Measurements from ENCODE around the gene UBE2U. TPM values are rescaled to one million over a fixed set of nuclear protein-coding genes. Genes with fewer than 3 reads are reported as not detected.

Gene UBE2U
- total RNA-seq, 1 experiment from 2014 or later = not detected

DNA sequence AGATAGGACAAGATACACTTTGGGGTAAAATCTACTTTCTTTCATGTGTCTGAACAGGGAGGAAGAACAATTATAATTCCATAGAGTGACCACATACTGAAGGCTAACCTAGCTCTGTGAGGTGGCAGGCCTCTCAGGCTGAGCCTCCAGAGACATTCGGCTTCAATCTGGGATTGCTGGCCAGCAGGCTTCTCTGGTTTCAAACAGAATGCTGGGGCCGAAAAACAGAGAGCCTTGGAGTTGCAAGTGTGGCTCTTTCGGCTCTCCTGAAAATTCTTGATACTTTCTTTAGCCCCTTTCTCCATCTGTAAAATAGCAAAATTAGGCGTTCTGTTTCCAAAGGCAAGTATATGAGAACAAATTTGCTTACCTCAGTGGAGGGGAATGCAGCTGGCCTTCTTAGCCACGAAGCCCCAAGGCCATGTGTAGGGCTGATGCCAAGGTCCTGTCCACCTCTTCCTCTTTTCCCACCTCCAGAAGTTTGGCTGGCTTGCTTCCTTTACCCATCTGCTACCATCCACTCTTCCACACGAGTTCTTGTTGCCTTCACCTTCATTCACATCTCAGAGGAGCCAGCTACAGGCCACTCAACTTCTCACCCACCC is 30.0 kb upstream of the UBE2U start:
- CTCF ChIA-PET = interaction anchor here (0.5 kb wide), 1 partner anchor 481 kb away, joined by 3 read pairs; no protein-coding TSS in a partner anchor
- intact Hi-C loops (cut with micrococcal nuclease) = no loop called here
- POLR2A ChIA-PET = interaction anchor here (1.0 kb wide), 1 partner anchor 11 kb away, joined by 3 read pairs; no protein-coding TSS in a partner anchor

GRCh38 chr1:64175639-64176038 is 27.8 kb upstream of the UBE2U start:
- intact Hi-C loops (cut with micrococcal nuclease) = no loop called here
- Mint-ChIP-seq H3K4me3 (ENCODE audit: unreplicated experiment) (no peak overlapping the region), H3K36me3 (ENCODE audit: insufficient read depth, unreplicated experiment) (peaks cover 8% of the 10 kb centered on the region), H3K9me3 (ENCODE audit: unreplicated experiment) (no peaks in the 10 kb centered on the region), H3K27ac (ENCODE audit: low read depth, unreplicated experiment) (no peak overlapping the region), H3K4me1 (ENCODE audit: insufficient read depth, unreplicated experiment) (peaks cover 21% of the 10 kb centered on the region), H3K27me3 (ENCODE audit: insufficient read depth, unreplicated experiment) (no peaks in the 10 kb centered on the region)
- no TSS peak for BruUV-seq (replicated peaks)
- DNase-seq (ENCODE audit: unreplicated experiment) = no peak
- TF ChIP-seq, protein P1, sequence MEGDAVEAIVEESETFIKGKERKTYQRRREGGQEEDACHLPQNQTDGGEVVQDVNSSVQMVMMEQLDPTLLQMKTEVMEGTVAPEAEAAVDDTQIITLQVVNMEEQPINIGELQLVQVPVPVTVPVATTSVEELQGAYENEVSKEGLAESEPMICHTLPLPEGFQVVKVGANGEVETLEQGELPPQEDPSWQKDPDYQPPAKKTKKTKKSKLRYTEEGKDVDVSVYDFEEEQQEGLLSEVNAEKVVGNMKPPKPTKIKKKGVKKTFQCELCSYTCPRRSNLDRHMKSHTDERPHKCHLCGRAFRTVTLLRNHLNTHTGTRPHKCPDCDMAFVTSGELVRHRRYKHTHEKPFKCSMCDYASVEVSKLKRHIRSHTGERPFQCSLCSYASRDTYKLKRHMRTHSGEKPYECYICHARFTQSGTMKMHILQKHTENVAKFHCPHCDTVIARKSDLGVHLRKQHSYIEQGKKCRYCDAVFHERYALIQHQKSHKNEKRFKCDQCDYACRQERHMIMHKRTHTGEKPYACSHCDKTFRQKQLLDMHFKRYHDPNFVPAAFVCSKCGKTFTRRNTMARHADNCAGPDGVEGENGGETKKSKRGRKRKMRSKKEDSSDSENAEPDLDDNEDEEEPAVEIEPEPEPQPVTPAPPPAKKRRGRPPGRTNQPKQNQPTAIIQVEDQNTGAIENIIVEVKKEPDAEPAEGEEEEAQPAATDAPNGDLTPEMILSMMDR (IDR thresholded peaks at IDR 0.05; ENCODE audit: unreplicated experiment) = no peak
- CTCF ChIA-PET = interaction anchor here (1.4 kb wide), 1 partner anchor 255 kb away, joined by 3 read pairs; no protein-coding TSS in a partner anchor
- POLR2A ChIA-PET = interaction anchor here (0.5 kb wide), 1 partner anchor 296 kb away, joined by 3 read pairs; no protein-coding TSS in a partner anchor

More for the DNA sequence above, 30.0 kb upstream of the UBE2U start:
- Mint-ChIP-seq H3K27ac (ENCODE audit: low read depth, unreplicated experiment) (no peak overlapping the region), H3K36me3 (ENCODE audit: insufficient read depth, unreplicated experiment) (peaks cover 14% of the 10 kb centered on the region), H3K9me3 (ENCODE audit: unreplicated experiment) (no peaks in the 10 kb centered on the region), H3K27me3 (ENCODE audit: insufficient read depth, unreplicated experiment) (no peaks in the 10 kb centered on the region), H3K4me1 (ENCODE audit: insufficient read depth, unreplicated experiment) (peaks cover 21% of the 10 kb centered on the region), H3K4me3 (ENCODE audit: unreplicated experiment) (no peak overlapping the region)
- TF ChIP-seq, protein P1 (IDR thresholded peaks at IDR 0.05; ENCODE audit: unreplicated experiment) = no peak
- BruUV-seq (replicated peaks) = no TSS peak
- no peak for DNase-seq (ENCODE audit: unreplicated experiment)

DNA sequence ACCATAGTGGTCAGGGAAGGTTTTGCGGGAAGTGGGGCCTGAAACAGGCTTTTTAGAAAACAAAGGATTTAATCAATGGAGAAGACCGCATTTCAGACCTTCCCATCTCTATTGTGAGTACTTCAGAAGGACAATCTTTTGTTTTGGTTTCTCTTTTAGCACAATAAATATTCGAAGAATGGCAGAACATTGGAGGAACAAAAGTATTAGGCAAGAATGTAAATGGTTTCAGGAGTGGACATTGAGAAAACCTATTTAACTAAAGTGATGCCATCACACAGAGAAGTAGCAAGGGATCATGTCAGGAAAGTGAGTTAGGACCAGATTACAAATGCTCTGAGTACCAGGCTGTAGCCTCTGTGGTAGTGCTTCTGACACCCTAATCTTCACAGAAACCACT is 26.8 kb upstream of the UBE2U start:
- Mint-ChIP-seq H3K36me3 (ENCODE audit: insufficient read depth, unreplicated experiment) (peaks cover 8% of the 10 kb centered on the region), H3K4me1 (ENCODE audit: insufficient read depth, unreplicated experiment) (peaks cover 12% of the 10 kb centered on the region), H3K4me3 (ENCODE audit: unreplicated experiment) (no peak overlapping the region), H3K27ac (ENCODE audit: low read depth, unreplicated experiment) (no peak overlapping the region), H3K9me3 (ENCODE audit: unreplicated experiment) (no peaks in the 10 kb centered on the region), H3K27me3 (ENCODE audit: insufficient read depth, unreplicated experiment) (no peaks in the 10 kb centered on the region)
- TF ChIP-seq, protein P1 (IDR thresholded peaks at IDR 0.05; ENCODE audit: unreplicated experiment) = no peak
- BruUV-seq (replicated peaks) = no TSS peak
- ChIA-PET CTCF (no interaction called here), POLR2A (interaction anchor here (0.6 kb wide), 1 partner anchor 17 kb away, joined by 3 read pairs; no protein-coding TSS in a partner anchor)
- intact Hi-C loops (cut with micrococcal nuclease) = no loop called here
- no peak for DNase-seq (ENCODE audit: unreplicated experiment)

- Mint-ChIP-seq H3K9me3 (ENCODE audit: unreplicated experiment) (no peaks in the 10 kb centered on the region), H3K36me3 (ENCODE audit: insufficient read depth, unreplicated experiment) (peaks cover 8% of the 10 kb centered on the region), H3K4me1 (ENCODE audit: insufficient read depth, unreplicated experiment) (no peaks in the 10 kb centered on the region), H3K27me3 (ENCODE audit: insufficient read depth, unreplicated experiment) (no peaks in the 10 kb centered on the region), H3K4me3 (ENCODE audit: unreplicated experiment) (no peak overlapping the region), H3K27ac (ENCODE audit: low read depth, unreplicated experiment) (no peak overlapping the region)
- TF ChIP-seq, protein P1 (IDR thresholded peaks at IDR 0.05; ENCODE audit: unreplicated experiment) = no peak
- DNase-seq (ENCODE audit: unreplicated experiment) = no peak
- ChIA-PET POLR2A (no interaction called here), CTCF (no interaction called here)
- intact Hi-C loops (cut with micrococcal nuclease) = no loop called here
- no TSS peak for BruUV-seq (replicated peaks)
These were observed 23.8 kb upstream of the UBE2U start for GRCh38 chr1:64179588-64179987.

Measured in MCF 10A (cell line).